ENCODE results near the gene PIK3R4.
A peak's percentile ranks its signal among the peaks of the same experiment; 100 is the strongest.

PIK3R4 gene

DNA sequence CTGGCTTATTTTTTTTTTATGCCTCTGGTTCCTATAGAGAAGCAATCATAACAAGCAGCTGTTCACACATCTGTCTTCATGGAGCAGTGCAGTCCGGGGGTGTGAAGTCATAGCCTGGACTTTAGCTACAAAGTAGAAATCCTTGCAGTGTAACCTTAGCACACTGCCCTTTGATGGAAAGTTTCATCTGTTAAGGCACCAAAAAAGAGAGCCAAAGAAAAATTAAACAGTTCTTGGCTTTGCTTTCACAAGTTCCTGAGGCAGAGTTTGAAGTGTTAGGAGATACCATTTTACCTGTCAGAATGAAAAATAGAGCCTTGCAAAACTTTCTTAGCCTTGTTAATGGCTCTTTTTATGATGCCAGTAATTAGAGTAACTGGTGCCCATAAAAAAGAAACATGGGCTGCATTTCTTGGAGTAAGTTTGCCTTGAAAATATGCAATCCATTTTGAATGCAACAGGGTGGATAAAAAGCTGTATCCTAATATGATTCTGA, 84.1 kb downstream of the PIK3R4 start:
- no peak overlapping the region for H3K4me3 ChIP-seq (replicated peaks; ENCODE audit: low read depth, low read length)
- TF ChIP-seq, protein P1, sequence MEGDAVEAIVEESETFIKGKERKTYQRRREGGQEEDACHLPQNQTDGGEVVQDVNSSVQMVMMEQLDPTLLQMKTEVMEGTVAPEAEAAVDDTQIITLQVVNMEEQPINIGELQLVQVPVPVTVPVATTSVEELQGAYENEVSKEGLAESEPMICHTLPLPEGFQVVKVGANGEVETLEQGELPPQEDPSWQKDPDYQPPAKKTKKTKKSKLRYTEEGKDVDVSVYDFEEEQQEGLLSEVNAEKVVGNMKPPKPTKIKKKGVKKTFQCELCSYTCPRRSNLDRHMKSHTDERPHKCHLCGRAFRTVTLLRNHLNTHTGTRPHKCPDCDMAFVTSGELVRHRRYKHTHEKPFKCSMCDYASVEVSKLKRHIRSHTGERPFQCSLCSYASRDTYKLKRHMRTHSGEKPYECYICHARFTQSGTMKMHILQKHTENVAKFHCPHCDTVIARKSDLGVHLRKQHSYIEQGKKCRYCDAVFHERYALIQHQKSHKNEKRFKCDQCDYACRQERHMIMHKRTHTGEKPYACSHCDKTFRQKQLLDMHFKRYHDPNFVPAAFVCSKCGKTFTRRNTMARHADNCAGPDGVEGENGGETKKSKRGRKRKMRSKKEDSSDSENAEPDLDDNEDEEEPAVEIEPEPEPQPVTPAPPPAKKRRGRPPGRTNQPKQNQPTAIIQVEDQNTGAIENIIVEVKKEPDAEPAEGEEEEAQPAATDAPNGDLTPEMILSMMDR (IDR thresholded peaks at IDR 0.05; ENCODE audit: low read length, missing control alignments): no peak
- no peak for DNase-seq (ENCODE audit: low read depth)

DNA sequence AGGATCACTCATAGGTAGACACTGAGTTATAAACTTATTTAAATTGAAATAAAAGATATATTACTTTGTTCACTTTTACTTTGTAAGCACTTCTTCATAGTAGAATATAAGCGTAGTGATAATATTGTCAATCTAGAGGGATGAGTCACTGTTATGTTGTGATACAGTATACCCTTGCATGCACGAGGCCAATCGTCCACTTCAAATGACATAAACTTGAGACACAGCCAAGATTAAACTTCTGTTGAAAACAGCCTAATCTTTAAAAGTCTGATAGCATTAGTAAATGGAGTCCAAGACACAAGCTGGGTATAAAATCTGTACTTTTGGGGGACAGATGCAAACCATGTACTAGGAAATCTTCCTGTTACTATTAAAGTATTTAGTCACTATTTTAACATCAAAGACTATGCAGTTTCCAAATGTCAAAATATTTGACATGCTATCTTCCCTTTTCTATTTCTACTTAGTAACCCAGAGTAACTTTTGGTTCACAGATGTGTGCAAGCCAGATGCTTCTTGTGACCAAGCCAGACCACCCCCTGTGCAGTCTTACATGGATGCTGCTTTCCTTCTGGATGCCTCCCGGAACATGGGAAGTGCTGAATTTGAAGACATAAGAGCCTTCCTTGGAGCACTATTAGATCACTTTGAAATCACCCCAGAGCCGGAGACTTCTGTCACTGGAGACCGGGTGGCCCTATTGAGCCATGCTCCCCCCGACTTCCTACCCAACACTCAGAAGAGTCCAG, 85.3 kb downstream of the PIK3R4 start:
- DNase-seq (ENCODE audit: low read depth): peak; percentile 48
- no peak overlapping the region for H3K4me3 ChIP-seq (replicated peaks; ENCODE audit: low read depth, low read length)
- TF ChIP-seq, protein P1 (IDR thresholded peaks at IDR 0.05; ENCODE audit: low read length, missing control alignments): no peak

DNA sequence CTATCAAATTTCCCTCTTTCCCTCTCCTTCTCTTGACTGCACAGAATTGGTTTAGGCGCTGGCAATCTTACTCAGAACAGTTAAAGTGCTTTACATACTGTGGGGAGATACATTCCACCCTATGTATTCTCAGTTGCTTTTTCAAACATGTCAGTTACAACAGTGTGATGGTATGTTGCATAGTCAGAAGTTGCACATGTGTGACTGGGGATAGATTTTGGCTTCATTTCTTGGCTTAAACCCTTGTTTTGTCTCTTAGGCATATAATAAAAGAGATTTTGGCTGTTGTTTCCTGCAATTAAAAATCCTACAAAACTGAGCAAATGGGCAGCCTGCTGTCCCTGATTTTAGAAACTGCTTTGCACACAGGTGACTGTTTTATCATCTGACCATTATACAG, 86.7 kb downstream of the PIK3R4 start:
- TF ChIP-seq, protein P1 (IDR thresholded peaks at IDR 0.05; ENCODE audit: low read length, missing control alignments): no peak
- no peak overlapping the region for H3K4me3 ChIP-seq (replicated peaks; ENCODE audit: low read depth, low read length)
- no peak for DNase-seq (ENCODE audit: low read depth)

DNA sequence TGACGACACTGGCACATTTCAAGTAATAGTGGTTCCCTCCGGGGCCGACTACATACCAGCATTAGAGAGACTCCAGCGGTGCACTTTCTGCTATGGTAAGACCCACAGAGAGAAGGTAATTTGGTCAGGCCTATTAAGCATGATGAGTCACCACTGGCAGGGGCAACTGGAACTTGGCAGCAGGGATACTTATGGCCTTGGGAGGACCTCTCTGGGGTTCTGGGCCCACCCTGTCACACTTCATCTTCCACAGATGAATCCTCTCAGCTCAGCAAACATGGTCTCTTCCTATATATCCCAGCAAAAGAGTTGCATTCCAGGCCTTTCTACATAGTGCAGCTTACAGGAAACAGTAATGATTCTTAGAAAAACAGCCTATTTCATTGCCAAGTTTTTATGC, 88.0 kb downstream of the PIK3R4 start:
- H3K4me3 ChIP-seq (replicated peaks; ENCODE audit: low read depth, low read length): no peak overlapping the region
- TF ChIP-seq, protein P1 (IDR thresholded peaks at IDR 0.05; ENCODE audit: low read length, missing control alignments): no peak
- peak; percentile 47 for DNase-seq (ENCODE audit: low read depth)

DNA sequence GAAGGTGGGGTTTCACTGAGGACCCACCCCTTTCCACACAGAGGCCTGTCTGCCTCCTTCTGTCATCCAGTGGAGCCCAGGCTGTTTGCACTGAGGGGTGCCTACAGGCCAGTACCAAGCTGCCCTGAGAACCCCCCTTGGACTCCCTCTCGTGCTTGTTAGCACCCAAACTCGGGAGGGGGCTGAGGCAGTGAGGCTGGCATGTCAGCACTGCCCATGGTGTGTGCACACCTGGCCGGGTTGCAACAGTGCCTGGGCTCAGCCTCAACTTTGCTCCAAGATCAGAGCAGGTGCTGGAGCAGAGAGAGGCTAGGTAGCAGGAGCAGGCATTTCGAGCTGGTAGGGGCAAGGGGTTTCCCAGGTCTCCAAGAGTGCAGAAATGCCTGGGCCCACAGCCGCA, 90.0 kb downstream of the PIK3R4 start:
- no peak overlapping the region for H3K4me3 ChIP-seq (replicated peaks; ENCODE audit: low read depth, low read length)
- DNase-seq (ENCODE audit: low read depth): no peak
- TF ChIP-seq, protein P1 (IDR thresholded peaks at IDR 0.05; ENCODE audit: low read length, missing control alignments): no peak

DNA sequence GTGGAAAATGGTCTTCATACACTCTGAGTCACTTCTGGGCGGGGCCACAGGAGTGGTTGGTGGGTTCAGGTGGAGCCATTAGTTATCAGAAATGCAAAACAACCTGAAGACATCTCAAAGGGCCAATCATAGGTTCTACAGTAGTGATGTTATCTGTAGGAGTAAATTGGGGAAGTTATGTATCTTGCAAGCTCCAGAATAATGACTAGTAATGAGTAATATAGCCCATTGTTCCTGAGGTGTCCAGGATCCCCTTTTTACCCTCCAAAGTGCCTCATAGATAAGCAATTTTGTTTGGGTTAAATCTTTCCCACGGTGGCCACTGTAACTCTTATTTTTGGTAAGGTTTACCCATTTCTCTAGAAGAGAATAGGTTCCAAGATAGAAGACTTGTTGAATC, 91.7 kb downstream of the PIK3R4 start:
- TF ChIP-seq, protein P1 (IDR thresholded peaks at IDR 0.05; ENCODE audit: low read length, missing control alignments): no peak
- H3K4me3 ChIP-seq (replicated peaks; ENCODE audit: low read depth, low read length): no peak overlapping the region
- DNase-seq (ENCODE audit: low read depth): no peak

DNA sequence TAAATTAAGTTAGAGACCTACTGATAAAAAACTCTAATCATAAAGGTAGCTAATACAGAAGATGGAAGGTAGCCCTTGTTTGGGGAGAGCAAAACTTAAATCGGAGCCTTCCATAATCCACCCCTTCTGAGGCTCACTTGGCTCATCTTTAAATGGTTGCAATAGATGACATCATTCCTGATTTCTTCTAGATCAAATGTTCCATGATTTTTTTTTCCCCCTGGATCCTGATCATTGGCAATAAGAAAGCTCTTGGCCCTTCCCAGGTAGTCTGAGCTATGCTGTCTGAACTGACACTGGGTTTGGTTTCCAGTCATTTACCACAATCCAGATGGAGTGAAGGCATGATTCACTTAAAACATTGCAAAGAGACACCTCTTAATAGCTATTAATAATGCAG, 92.5 kb downstream of the PIK3R4 start:
- TF ChIP-seq, protein P1 (IDR thresholded peaks at IDR 0.05; ENCODE audit: low read length, missing control alignments): no peak
- DNase-seq (ENCODE audit: low read depth): no peak
- no peak overlapping the region for H3K4me3 ChIP-seq (replicated peaks; ENCODE audit: low read depth, low read length)

Data from fibroblast of pulmonary artery (primary cell).